Endothelial cell of umbilical vein (primary cell): Measurements from ENCODE around the gene FLT1. TPM values are rescaled to one million over a fixed set of nuclear protein-coding genes. Genes with fewer than 3 reads are reported as not detected.

Experiments used
- BruUV-seq: library from RNA; stranded (reverse); fragments of 400-500 nt; replicated peaks from 2 replicates; lab custom pipeline; 2021; lab: Mats Ljungman, UMichigan
- CTCF ChIA-PET: fragments of 300-600, 350-600 bp; sonication (Branson Sonifier 250); formaldehyde crosslinking; loops from one replicate; lab custom pipeline; 2021; ENCODE audit warnings: antibody characterized with exemption, inconsistent platforms; lab: Charles Lee
- POLR2A ChIA-PET: fragments of 300-600, 350-600 bp; sonication (Branson Sonifier 250); formaldehyde crosslinking; loops from one replicate; lab custom pipeline; 2021; ENCODE audit warnings: antibody characterized with exemption, inconsistent platforms; lab: Charles Lee
- DNase-seq: peaks from one replicate; pipeline ENCODE4 v3.0.0-alpha.2; 2011; ENCODE audit warnings: low read depth, low spot score
- FAIRE-seq: peaks from 2 replicates; lab custom pipeline; 2011; peaks lifted over from hg19 to GRCh38; lab: Jason Lieb, UNC
- H2AFZ ChIP-seq: 2 replicates; pipeline ENCODE4 v1.6.0; 2012; ENCODE audit warnings: low read depth, low read length, control low read depth, inconsistent platforms
- H3K27ac ChIP-seq: 2 replicates; pipeline ENCODE4 v1.5.1; 2011; ENCODE audit warnings: low read depth, mild to moderate bottlenecking, control low read depth, low read length, moderate library complexity; ENCODE audit not compliant: insufficient read depth
- H3K27me3 ChIP-seq, 2 experiments: 2 replicates each; pipeline versions ENCODE4 v1.6.0 to v1.6.1; 2011; ENCODE audit warnings: low read length in 2 of 2, mixed read lengths in 1 of 2; ENCODE audit not compliant: control insufficient read depth in 2 of 2, insufficient read depth in 2 of 2
- H3K36me3 ChIP-seq, 2 experiments: 2 replicates in 1 of 2; 3 replicates in 1 of 2; pipeline ENCODE4 v1.5.1; 2011; ENCODE audit warnings: low read length in 2 of 2, mild to moderate bottlenecking in 1 of 2, moderate library complexity in 1 of 2; ENCODE audit not compliant: control insufficient read depth in 2 of 2, insufficient read depth in 2 of 2; ENCODE audit errors: extremely low read depth in 1 of 2
- H3K4me1 ChIP-seq: 3 replicates; pipeline ENCODE4 v1.5.1; 2011; ENCODE audit warnings: mild to moderate bottlenecking, low read length; ENCODE audit not compliant: control insufficient read depth, insufficient read depth; ENCODE audit errors: extremely low read depth
- H3K4me2 ChIP-seq: 2 replicates; pipeline ENCODE4 v1.6.1; 2011; ENCODE audit warnings: low read length, control low read depth, mixed read lengths; ENCODE audit not compliant: insufficient read depth
- H3K4me3 ChIP-seq, 3 experiments: fragments of 200-600 bp in 1 of 3; sonication (generic), shearing (Covaris generic) in 1 of 3; replicated peaks in 1 of 3; 2 replicates each; pipeline ENCODE4 v1.5.1; 2011 to 2016; ENCODE audit warnings: control low read depth in 3 of 3, low read length in 3 of 3, mild to moderate bottlenecking in 2 of 3, inconsistent platforms in 1 of 3, low read depth in 1 of 3, moderate library complexity in 1 of 3; ENCODE audit not compliant: insufficient read depth in 1 of 3
- H3K79me2 ChIP-seq: 2 replicates; pipeline ENCODE4 v1.6.0; 2012; ENCODE audit warnings: low read length, inconsistent platforms; ENCODE audit not compliant: control insufficient read depth, insufficient read depth
- H3K9ac ChIP-seq: replicated peaks from 2 replicates; pipeline ENCODE3; 2011; ENCODE audit warnings: low read length, control low read depth; ENCODE audit not compliant: insufficient read depth; ENCODE audit errors: extremely low read depth
- H3K9me1 ChIP-seq: replicated peaks from 3 replicates; pipeline ENCODE4 v1.6.0; 2011; ENCODE audit warnings: mild to moderate bottlenecking, low read length; ENCODE audit not compliant: control insufficient read depth, insufficient read depth; ENCODE audit errors: extremely low read depth
- H3K9me3 ChIP-seq: replicated peaks from 2 replicates; pipeline ENCODE4 v1.5.1; 2012; ENCODE audit warnings: low read length, inconsistent platforms; ENCODE audit not compliant: control insufficient read depth, insufficient read depth
- H4K20me1 ChIP-seq: replicated peaks from 2 replicates; pipeline ENCODE3; 2011; ENCODE audit warnings: mild to moderate bottlenecking, low read length; ENCODE audit not compliant: control insufficient read depth, insufficient read depth; ENCODE audit errors: extremely low read depth
- EZH2 ChIP-seq: IDR thresholded peaks from 2 replicates; pipeline ENCODE4 v1.6.1; 2012; ENCODE audit warnings: borderline replicate concordance, low read depth, mild to moderate bottlenecking, moderate library complexity, low read length, inconsistent platforms; ENCODE audit not compliant: severe bottlenecking
- FOS ChIP-seq: IDR thresholded peaks from 2 replicates; pipeline ENCODE4 v1.6.1; 2011; ENCODE audit warnings: mild to moderate bottlenecking, low read length, moderate library complexity, borderline replicate concordance; ENCODE audit not compliant: insufficient read depth
- GATA2 ChIP-seq: IDR thresholded peaks from 2 replicates; pipeline ENCODE4 v1.7.0; 2011; ENCODE audit warnings: low read depth, mild to moderate bottlenecking, moderate library complexity, mixed read lengths, low read length; ENCODE audit not compliant: insufficient read length, insufficient read depth
- JUN ChIP-seq: IDR thresholded peaks from 2 replicates; pipeline ENCODE4 v1.6.1; 2011; ENCODE audit warnings: borderline replicate concordance, low read depth; ENCODE audit not compliant: insufficient read length, insufficient read depth
- MYC ChIP-seq: IDR thresholded peaks from one replicate; pipeline ENCODE4 v1.6.1; 2011; ENCODE audit warnings: mild to moderate bottlenecking, low read depth, low read length
- POLR2A ChIP-seq: IDR thresholded peaks from 2 replicates; pipeline ENCODE4 v1.6.1; 2012; ENCODE audit warnings: low read depth, mild to moderate bottlenecking, control low read depth, low read length
- POLR2AphosphoS5 ChIP-seq: IDR thresholded peaks from 2 replicates; pipeline ENCODE4 v1.6.1; 2012; ENCODE audit warnings: low read depth, mild to moderate bottlenecking, control low read depth, low read length, moderate library complexity; ENCODE audit not compliant: insufficient read depth
- dilution Hi-C: fragments of 300-500 bp; cut with MboI; formaldehyde crosslinking; loops from one replicate; pipeline ENCODE4 v1.15.0; 2019; ENCODE audit warnings: low sequenced_read_pairs; ENCODE audit not compliant: extremely low pct_ligation_motif_present
- intact Hi-C: fragments of 100-400 bp; cut with micrococcal nuclease; formaldehyde crosslinking; loops from one replicate; pipeline ENCODE4 v1.10.0; 2022
- polyA plus RNA-seq, 4 experiments: library from polyadenylated mRNA; depleted of rRNA in 3 of 4; stranded (reverse) in 3 of 4; unstranded in 1 of 4; fragments of >200 nt; gene quantifications; 2 replicates each; pipeline versions ENCODE4 v1.2.1 to v1.2.3, GENCODE V29; 2011 to 2012; ENCODE audit warnings: missing spikeins in 1 of 4
- total RNA-seq: library from RNA; stranded (reverse); gene quantifications from 2 replicates; pipeline ENCODE4 v1.2.3, GENCODE V29; 2021
- TF ChIP-seq, protein P1 (sequence below): IDR thresholded peaks from 2 replicates; pipeline ENCODE4 v1.6.1; 2011; ENCODE audit not compliant: insufficient read depth, insufficient read length
- TF ChIP-seq, protein P2 (sequence below), 2 donors: IDR thresholded peaks; 1 replicate in 1 of 2; 2 replicates in 1 of 2; pipeline ENCODE4 v1.5.1; 2011; ENCODE audit warnings: low read length in 2 of 2, mild to moderate bottlenecking in 2 of 2, moderate library complexity in 2 of 2, control low read depth in 1 of 2, inconsistent platforms in 1 of 2, low read depth in 1 of 2; ENCODE audit not compliant: insufficient read depth in 1 of 2; ENCODE audit errors: extremely low read depth in 1 of 2

Gene FLT1
- total and polyA plus RNA-seq, 2 donors (not counting 3 experiments of a cell fraction or from before 2014, with no cell fraction given): 16.0 to 104 TPM

DNA sequence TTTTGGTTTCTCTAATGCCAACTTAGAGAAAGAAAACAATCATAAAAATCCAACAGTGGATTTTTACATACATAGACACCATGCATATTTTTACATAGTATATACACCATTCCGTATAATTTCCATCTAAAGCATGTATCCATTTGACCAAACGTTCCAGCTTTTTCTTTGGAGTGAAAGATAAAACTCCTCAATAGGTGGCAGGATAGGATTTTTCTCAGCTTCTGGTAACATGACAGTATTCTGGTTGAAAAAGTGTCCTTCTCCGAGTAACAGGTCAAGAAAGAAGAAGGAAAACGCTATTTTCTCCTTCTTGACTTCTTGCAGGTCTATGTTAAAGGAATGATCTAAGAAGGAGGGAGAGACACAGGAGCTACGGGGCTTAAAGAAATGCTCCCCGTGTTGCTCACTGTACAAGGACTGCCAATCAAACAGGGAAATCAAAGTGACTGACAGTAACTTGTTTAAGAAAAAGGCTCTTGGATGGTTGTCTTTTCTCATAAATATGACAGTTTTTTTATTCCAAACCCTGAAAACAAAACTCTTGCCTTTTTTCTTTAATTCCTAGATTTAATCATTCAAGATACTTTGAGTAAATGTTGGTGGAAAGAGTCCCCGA, 11.5 kb downstream of the FLT1 start:
- BruUV-seq: no TSS peak
- Histone ChIP-seq H3K4me1 (peaks cover 27% of the 10 kb centered on the region), H3K9ac (no peak overlapping the region), H3K4me3 (no peak overlapping the region), H3K9me3 (no peaks in the 10 kb centered on the region), H3K36me3 (peaks cover 0 to 2% of the 10 kb centered on the region in 2 experiments), H4K20me1 (peaks cover 3% of the 10 kb centered on the region), H3K27me3 (no peaks in the 10 kb centered on the region), H3K9me1 (no peaks in the 10 kb centered on the region), H3K4me2 (no peak overlapping the region), H3K27ac (no peak overlapping the region), H2AFZ (no peak overlapping the region), H3K79me2 (peaks cover 88% of the 10 kb centered on the region)
- ChIA-PET POLR2A (no interaction called here), CTCF (interaction anchor here (0.9 to 1.5 kb wide), 3 partner anchors 8 to 79 kb away, joined by 3 to 4 read pairs (median 3); no protein-coding TSS in a partner anchor)
- TF ChIP-seq EZH2 (no peak), POLR2A (no peak), GATA2 (no peak), POLR2AphosphoS5 (no peak), FOS (no peak), MYC (no peak), JUN (no peak)
- TF ChIP-seq, protein P1, sequence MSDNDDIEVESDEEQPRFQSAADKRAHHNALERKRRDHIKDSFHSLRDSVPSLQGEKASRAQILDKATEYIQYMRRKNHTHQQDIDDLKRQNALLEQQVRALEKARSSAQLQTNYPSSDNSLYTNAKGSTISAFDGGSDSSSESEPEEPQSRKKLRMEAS: no peak
- TF ChIP-seq, protein P2, sequence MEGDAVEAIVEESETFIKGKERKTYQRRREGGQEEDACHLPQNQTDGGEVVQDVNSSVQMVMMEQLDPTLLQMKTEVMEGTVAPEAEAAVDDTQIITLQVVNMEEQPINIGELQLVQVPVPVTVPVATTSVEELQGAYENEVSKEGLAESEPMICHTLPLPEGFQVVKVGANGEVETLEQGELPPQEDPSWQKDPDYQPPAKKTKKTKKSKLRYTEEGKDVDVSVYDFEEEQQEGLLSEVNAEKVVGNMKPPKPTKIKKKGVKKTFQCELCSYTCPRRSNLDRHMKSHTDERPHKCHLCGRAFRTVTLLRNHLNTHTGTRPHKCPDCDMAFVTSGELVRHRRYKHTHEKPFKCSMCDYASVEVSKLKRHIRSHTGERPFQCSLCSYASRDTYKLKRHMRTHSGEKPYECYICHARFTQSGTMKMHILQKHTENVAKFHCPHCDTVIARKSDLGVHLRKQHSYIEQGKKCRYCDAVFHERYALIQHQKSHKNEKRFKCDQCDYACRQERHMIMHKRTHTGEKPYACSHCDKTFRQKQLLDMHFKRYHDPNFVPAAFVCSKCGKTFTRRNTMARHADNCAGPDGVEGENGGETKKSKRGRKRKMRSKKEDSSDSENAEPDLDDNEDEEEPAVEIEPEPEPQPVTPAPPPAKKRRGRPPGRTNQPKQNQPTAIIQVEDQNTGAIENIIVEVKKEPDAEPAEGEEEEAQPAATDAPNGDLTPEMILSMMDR (IDR thresholded peaks at IDR 0.05; ENCODE audit: extremely low read depth in 1 of 2, insufficient read depth in 1 of 2, low read depth in 1 of 2, low read length in 2 of 2): no peak
- intact Hi-C loops (no loop called here), dilution Hi-C loops (loop anchor here (25.0 kb wide), 1 partner anchor 171 kb away; no protein-coding TSS in a partner anchor)
- DNase-seq (no peak), FAIRE-seq (no peak)
